ENCODE measurements around the gene CALU. TPM values are rescaled to one million over a fixed set of nuclear protein-coding genes. Genes with fewer than 3 reads are reported as not detected.
A peak's percentile ranks its signal among the peaks of the same experiment; 100 is the strongest.

The CALU gene
- total and polyA plus RNA-seq, 2 experiments from 2014 or later: 231 to 305 TPM

- H3K4me1 ChIP-seq (ENCODE audit: low read depth): no peaks in the 10 kb centered on the region
- H3K4me3 ChIP-seq: no peak overlapping the region
- peak in 1 of 2 donors; percentile 94 for DNase-seq (ENCODE audit: low read depth in 1 of 2, low spot score in 1 of 2)
- no peaks in the 10 kb centered on the region for H3K9me3 ChIP-seq (ENCODE audit: low read depth)
- no peak overlapping the region for H3K27ac ChIP-seq
- peaks cover 3% of the 10 kb centered on the region for H3K36me3 ChIP-seq
- no peaks in the 10 kb centered on the region for H3K27me3 ChIP-seq
- no peak for TF ChIP-seq CTCF (IDR thresholded peaks at IDR 0.05; ENCODE audit: low read depth, low read length)
Observed at GRCh38 chr7:128796327-128796726, 57.2 kb downstream of the CALU start.

- Histone ChIP-seq H3K4me3 (no peak overlapping the region), H3K36me3 (peaks cover 3% of the 10 kb centered on the region), H3K9me3 (ENCODE audit: low read depth) (no peaks in the 10 kb centered on the region), H3K27ac (no peak overlapping the region), H3K4me1 (ENCODE audit: low read depth) (no peaks in the 10 kb centered on the region), H3K27me3 (no peaks in the 10 kb centered on the region)
- TF ChIP-seq CTCF (IDR thresholded peaks at IDR 0.05; ENCODE audit: low read depth, low read length): no peak
- no peak for DNase-seq (ENCODE audit: low read depth in 1 of 2, low spot score in 1 of 2)
Observed at GRCh38 chr7:128799451-128799850, 60.3 kb downstream of the CALU start.

GRCh38 chr7:128800567-128800966 is 61.4 kb downstream of the CALU start:
- peaks cover 3% of the 10 kb centered on the region for H3K36me3 ChIP-seq
- H3K4me3 ChIP-seq: no peak overlapping the region
- DNase-seq (ENCODE audit: low read depth in 1 of 2, low spot score in 1 of 2): no peak
- H3K27ac ChIP-seq: no peak overlapping the region
- no peaks in the 10 kb centered on the region for H3K9me3 ChIP-seq (ENCODE audit: low read depth)
- H3K27me3 ChIP-seq: no peaks in the 10 kb centered on the region
- H3K4me1 ChIP-seq (ENCODE audit: low read depth): no peaks in the 10 kb centered on the region
- no peak for TF ChIP-seq CTCF (IDR thresholded peaks at IDR 0.05; ENCODE audit: low read depth, low read length)

DNA sequence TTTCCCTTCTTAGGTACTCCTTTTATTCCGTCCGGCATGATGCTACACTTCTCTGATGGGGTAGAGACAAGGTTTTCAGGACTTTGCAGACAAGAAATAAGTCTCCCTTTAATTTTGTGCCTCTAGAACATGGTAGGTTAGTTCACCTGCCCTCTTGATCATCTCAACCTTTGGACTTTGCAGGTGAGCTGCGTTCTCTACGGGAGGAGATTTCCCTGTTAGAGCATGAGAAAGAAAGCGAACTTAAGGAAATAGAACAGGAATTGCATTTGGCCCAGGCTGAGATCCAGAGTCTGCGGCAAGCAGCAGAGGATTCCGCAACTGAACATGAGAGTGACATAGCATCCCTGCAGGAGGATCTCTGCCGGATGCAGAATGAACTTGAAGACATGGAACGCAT is 61.8 kb downstream of the CALU start:
- no peaks in the 10 kb centered on the region for H3K27me3 ChIP-seq
- H3K36me3 ChIP-seq: peaks cover 4% of the 10 kb centered on the region
- H3K27ac ChIP-seq: no peak overlapping the region
- no peak for DNase-seq (ENCODE audit: low read depth in 1 of 2, low spot score in 1 of 2)
- no peaks in the 10 kb centered on the region for H3K9me3 ChIP-seq (ENCODE audit: low read depth)
- H3K4me1 ChIP-seq (ENCODE audit: low read depth): no peaks in the 10 kb centered on the region
- TF ChIP-seq CTCF (IDR thresholded peaks at IDR 0.05; ENCODE audit: low read depth, low read length): no peak
- no peak overlapping the region for H3K4me3 ChIP-seq

DNA sequence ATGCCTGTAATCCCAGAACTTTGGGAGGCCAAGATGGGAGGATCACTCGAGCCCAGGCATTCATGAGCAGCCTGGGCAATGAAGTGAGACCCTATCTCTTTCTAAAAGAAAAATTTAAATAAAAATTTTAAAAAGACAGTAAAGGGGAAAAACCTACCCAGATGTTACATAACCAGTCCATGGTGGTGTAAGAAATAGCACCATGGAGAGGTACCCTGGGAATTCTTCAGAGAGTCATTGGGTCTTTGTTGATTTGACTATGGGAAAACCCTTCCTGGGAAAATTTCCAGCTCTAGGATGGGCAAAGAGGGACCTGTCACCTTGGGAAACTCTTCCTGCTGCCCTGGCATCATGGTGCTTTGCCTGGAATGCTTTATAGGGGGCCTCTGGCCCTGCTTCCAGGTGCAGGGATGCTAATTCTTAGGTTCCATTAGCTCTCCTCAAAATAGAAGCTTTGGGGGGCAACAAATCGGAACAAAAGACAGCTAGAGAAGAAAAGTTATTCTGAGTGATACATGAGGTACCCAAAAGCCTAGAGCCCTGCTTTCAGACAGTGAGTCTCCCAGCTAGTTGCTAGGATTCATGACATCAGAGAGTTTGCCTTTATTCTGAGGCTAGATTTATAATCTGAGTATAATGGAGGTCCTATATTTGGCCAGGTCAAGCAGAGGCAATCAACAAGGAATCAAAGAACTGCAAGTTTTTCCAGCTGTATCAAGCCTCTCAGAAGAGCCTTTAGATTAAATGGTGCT is 62.7 kb downstream of the CALU start:
- Histone ChIP-seq H3K36me3 (peaks cover 7% of the 10 kb centered on the region), H3K4me1 (ENCODE audit: low read depth) (no peaks in the 10 kb centered on the region), H3K9me3 (ENCODE audit: low read depth) (no peaks in the 10 kb centered on the region), H3K27me3 (no peaks in the 10 kb centered on the region), H3K4me3 (no peak overlapping the region), H3K27ac (no peak overlapping the region)
- no peak for TF ChIP-seq CTCF (IDR thresholded peaks at IDR 0.05; ENCODE audit: low read depth, low read length)
- DNase-seq (ENCODE audit: low read depth in 1 of 2, low spot score in 1 of 2): no peak

Measured in cardiac muscle cell (in vitro differentiated cells and primary cell).